HepG2 (cell line): ENCODE data around the gene NDOR1.

ENCODE experiments used
- ATF6 ChIP-seq: sonication (generic); formaldehyde crosslinking; conservative IDR thresholded peaks from 2 replicates; pipeline ENCODE4 v1.4.0; 2020; ENCODE audit warnings: missing genetic modification reagents
- CC2D1A ChIP-seq: sonication (generic); formaldehyde crosslinking; IDR thresholded peaks from 2 replicates; pipeline ENCODE4 v1.8.1; 2023; ENCODE audit warnings: mild to moderate bottlenecking, missing genetic modification reagents
- CENPX ChIP-seq: sonication (generic); formaldehyde crosslinking; IDR thresholded peaks from 2 replicates; pipeline ENCODE4 v1.9.0; 2021; ENCODE audit warnings: mild to moderate bottlenecking, missing genetic modification reagents, moderate library complexity
- EZH2 ChIP-seq: conservative IDR thresholded peaks from 2 replicates; pipeline ENCODE4 v1.6.1; 2012; ENCODE audit warnings: mild to moderate bottlenecking, low read depth, low read length, moderate library complexity
- GPN1 ChIP-seq: sonication (generic); formaldehyde crosslinking; IDR thresholded peaks from 2 replicates; pipeline ENCODE4 v1.5.1; 2020; ENCODE audit warnings: missing genetic modification reagents, borderline replicate concordance
- ZNF292 ChIP-seq: sonication (generic); formaldehyde crosslinking; IDR thresholded peaks from 2 replicates; pipeline ENCODE4 v1.8.1; 2022; ENCODE audit warnings: mild to moderate bottlenecking, low read depth, missing genetic modification reagents, borderline replicate concordance
- ZSCAN29 ChIP-seq: sonication (generic); formaldehyde crosslinking; conservative IDR thresholded peaks from 2 replicates; pipeline ENCODE4 v1.4.0; 2020; ENCODE audit warnings: mild to moderate bottlenecking, missing genetic modification reagents
- TF ChIP-seq, protein P1 (sequence below): sonication (generic); formaldehyde crosslinking; IDR thresholded peaks from 2 replicates; pipeline ENCODE4 v1.5.0; 2020; ENCODE audit warnings: mild to moderate bottlenecking, missing genetic modification reagents, moderate library complexity

DNA sequence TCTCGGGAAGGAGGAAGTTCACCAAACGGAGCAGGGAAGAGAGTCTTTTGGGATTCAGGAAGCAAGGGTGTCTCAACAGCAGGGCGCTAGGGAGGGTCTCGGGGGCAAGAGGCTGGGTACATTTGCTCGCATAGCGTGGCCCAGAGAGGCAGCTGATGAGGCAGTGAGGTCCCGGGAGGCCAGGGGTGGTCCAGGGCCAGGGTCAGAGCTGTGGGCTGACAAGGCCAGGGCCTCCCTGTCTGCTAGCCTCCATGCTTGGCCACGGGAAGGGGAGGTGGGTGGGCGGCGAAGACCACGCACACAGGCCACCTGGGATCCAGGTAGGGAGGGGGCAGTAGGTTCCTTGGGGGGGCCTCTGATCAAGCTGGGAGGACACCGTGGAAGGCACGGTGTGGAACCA, 6.0 kb downstream of the NDOR1 start:
- no peak for TF ChIP-seq GPN1 (CRISPR knock-in tag)
- TF ChIP-seq CENPX (CRISPR knock-in tag): no peak
- TF ChIP-seq ZNF292 (CRISPR knock-in tag): no peak
- TF ChIP-seq CC2D1A (CRISPR knock-in tag): no peak
- TF ChIP-seq, protein P1, sequence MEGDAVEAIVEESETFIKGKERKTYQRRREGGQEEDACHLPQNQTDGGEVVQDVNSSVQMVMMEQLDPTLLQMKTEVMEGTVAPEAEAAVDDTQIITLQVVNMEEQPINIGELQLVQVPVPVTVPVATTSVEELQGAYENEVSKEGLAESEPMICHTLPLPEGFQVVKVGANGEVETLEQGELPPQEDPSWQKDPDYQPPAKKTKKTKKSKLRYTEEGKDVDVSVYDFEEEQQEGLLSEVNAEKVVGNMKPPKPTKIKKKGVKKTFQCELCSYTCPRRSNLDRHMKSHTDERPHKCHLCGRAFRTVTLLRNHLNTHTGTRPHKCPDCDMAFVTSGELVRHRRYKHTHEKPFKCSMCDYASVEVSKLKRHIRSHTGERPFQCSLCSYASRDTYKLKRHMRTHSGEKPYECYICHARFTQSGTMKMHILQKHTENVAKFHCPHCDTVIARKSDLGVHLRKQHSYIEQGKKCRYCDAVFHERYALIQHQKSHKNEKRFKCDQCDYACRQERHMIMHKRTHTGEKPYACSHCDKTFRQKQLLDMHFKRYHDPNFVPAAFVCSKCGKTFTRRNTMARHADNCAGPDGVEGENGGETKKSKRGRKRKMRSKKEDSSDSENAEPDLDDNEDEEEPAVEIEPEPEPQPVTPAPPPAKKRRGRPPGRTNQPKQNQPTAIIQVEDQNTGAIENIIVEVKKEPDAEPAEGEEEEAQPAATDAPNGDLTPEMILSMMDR: no peak
- TF ChIP-seq EZH2: no peak
- no peak for TF ChIP-seq ATF6 (CRISPR knock-in tag)
- TF ChIP-seq ZSCAN29 (CRISPR knock-in tag): no peak
